Upper lobe of left lung (tissue), 6 donors: ENCODE results near the gene GALP. TPM values are rescaled to one million over a fixed set of nuclear protein-coding genes. Genes with fewer than 3 reads are reported as not detected.
"Not testable (repeated sequence)": the region's sequence is repeated elsewhere in the genome, so short reads cannot be mapped to it uniquely, and the experiment has no call there.

Source experiments
- ATAC-seq, 2 donors: fragments of 200-7000 bp; cut with Tn5 transposase; one replicate each; pipeline ENCODE4 v1.9.1; 2022; ENCODE audit warnings: mild to moderate bottlenecking in 2 of 2, moderate library complexity in 2 of 2; ENCODE audit not compliant: low FRiP score in 2 of 2
- DNase-seq, 2 donors: peaks; one replicate each; pipeline ENCODE4 v3.0.0-alpha.2; 2019 to 2020
- H3K27ac ChIP-seq, 4 donors: fragments of 200-600 bp; sonication (generic); one replicate each; pipeline ENCODE4 v1.5.1; 2016 to 2019
- H3K27me3 ChIP-seq, 4 donors: fragments of 200-600 bp; sonication (generic); one replicate each; pipeline ENCODE4 v1.5.1; 2017 to 2019
- H3K36me3 ChIP-seq, 4 donors: fragments of 200-600 bp; sonication (generic); one replicate each; pipeline ENCODE4 v1.5.1; 2016 to 2019
- H3K4me1 ChIP-seq, 4 donors: fragments of 200-600 bp; sonication (generic); one replicate each; pipeline ENCODE4 v1.5.1; 2018 to 2019
- H3K4me3 ChIP-seq, 4 donors: fragments of 200-600 bp; sonication (generic); one replicate each; pipeline ENCODE4 v1.5.1; 2017 to 2019; ENCODE audit warnings: mild to moderate bottlenecking in 2 of 4, moderate library complexity in 1 of 4
- H3K9me3 ChIP-seq, 4 donors: fragments of 200-600 bp; sonication (generic); one replicate each; pipeline ENCODE4 v1.5.1; 2018 to 2019
- CTCF ChIP-seq, 6 experiments: fragments of 450-650 bp in 4 of 6; fragments of 200-600 bp in 2 of 6; sonication (generic) in 2 of 6; IDR thresholded peaks; one replicate each; pipeline ENCODE4 v1.5.1; 2016 to 2019; ENCODE audit warnings: antibody characterized with exemption in 6 of 6
- EP300 ChIP-seq, 4 donors: sonication (generic); formaldehyde crosslinking; IDR thresholded peaks; one replicate each; pipeline ENCODE4 v1.5.1; 2017; ENCODE audit warnings: antibody characterized with exemption in 4 of 4, control low read depth in 2 of 4
- POLR2A ChIP-seq, 4 donors: fragments of 450-650 bp; IDR thresholded peaks; one replicate each; pipeline ENCODE4 v1.5.1; 2016 to 2017; ENCODE audit warnings: antibody characterized with exemption in 4 of 4, mild to moderate bottlenecking in 2 of 4
- POLR2AphosphoS5 ChIP-seq, 2 donors: sonication (generic); formaldehyde crosslinking; IDR thresholded peaks; one replicate each; pipeline ENCODE4 v1.5.1; 2017; ENCODE audit warnings: antibody characterized with exemption in 2 of 2
- WGBS, 2 donors: methylation state at CpG; one replicate each; pipeline ENCODE4 v1.1.5; 2017 to 2018; 5-methylcytosine and 5-hydroxymethylcytosine counted together
- total RNA-seq, 6 donors: library from RNA; depleted of rRNA in 4 of 6; stranded (reverse); fragments of >200 nt in 4 of 6; gene quantifications; one replicate each; pipeline versions ENCODE4 v1.1.0 to v1.2.1, GENCODE V29; 2016 to 2021
- donor health status: DM: no; HTN: no; CAD: no; lungs with moderate emphysema.
- donor health status: DM: no; HTN: yes; CAD: no; lungs with severe emphysema.

Gene GALP
- not detected for total RNA-seq

GRCh38 chr19:56175861-56176307 lies at the start of gene GALP:
Gene GALP (plus strand): TSS chr19:56176008. CDS start chr19:56177109, 1,101 bp downstream.
- H3K4me3 ChIP-seq, H3K9me3 ChIP-seq, H3K36me3 ChIP-seq, H3K27me3 ChIP-seq, H3K27ac ChIP-seq, H3K4me1 ChIP-seq, DNase-seq, ATAC-seq: not testable (repeated sequence)
- WGBS, 2 donors: 60% methylated on average over 14 to 15 of the region's 15 CpGs

GRCh38 chr19:56126983-56127780 lies 48.6 kb upstream of the GALP start:
- no peak for DNase-seq
- H3K4me1 ChIP-seq: peaks cover 0 to 6% (median 0%) of the 10 kb centered on the region in 4 donors
- 85 to 89% methylated on average over 19 of the region's 19 CpGs for WGBS, 2 donors

GRCh38 chr19:56130006-56130405 lies 45.8 kb upstream of the GALP start:
- Histone ChIP-seq H3K27me3 (no peaks in the 10 kb centered on the region), H3K9me3 (no peaks in the 10 kb centered on the region), H3K27ac (no peak overlapping the region), H3K4me3 (no peak overlapping the region), H3K36me3 (no peaks in the 10 kb centered on the region), H3K4me1 (peaks cover 0 to 19% (median 4%) of the 10 kb centered on the region in 4 donors)
- 74 to 78% methylated on average over 7 of the region's 7 CpGs for WGBS, 2 donors
- TF ChIP-seq POLR2AphosphoS5 (IDR thresholded peaks at IDR 0.05): no peak
- no peak for TF ChIP-seq CTCF (IDR thresholded peaks at IDR 0.05)
- no peak for TF ChIP-seq POLR2A (IDR thresholded peaks at IDR 0.05)
- no peak for TF ChIP-seq EP300 (IDR thresholded peaks at IDR 0.05)
- DNase-seq (no peak), ATAC-seq (no peak)

More at GRCh38 chr19:56126983-56127780, 48.6 kb upstream of the GALP start:
- no peaks in the 10 kb centered on the region for H3K27me3 ChIP-seq
- no peaks in the 10 kb centered on the region for H3K36me3 ChIP-seq
- no peak overlapping the region for H3K4me3 ChIP-seq
- ATAC-seq: no peak
- TF ChIP-seq POLR2A (IDR thresholded peaks at IDR 0.05) (no peak), POLR2AphosphoS5 (IDR thresholded peaks at IDR 0.05) (no peak), CTCF (IDR thresholded peaks at IDR 0.05) (no peak)
- no peak overlapping the region for H3K27ac ChIP-seq
- no peaks in the 10 kb centered on the region for H3K9me3 ChIP-seq

- Histone ChIP-seq H3K4me3 (no peak overlapping the region), H3K27me3 (no peaks in the 10 kb centered on the region), H3K36me3 (no peaks in the 10 kb centered on the region), H3K9me3 (no peaks in the 10 kb centered on the region), H3K4me1 (peaks cover 0 to 34% (median 13%) of the 10 kb centered on the region in 4 donors), H3K27ac (peak overlapping the region; percentile 67 to 79 (median 76))
- TF ChIP-seq POLR2A (IDR thresholded peaks at IDR 0.05) (no peak), EP300 (IDR thresholded peaks at IDR 0.05) (no peak), CTCF (IDR thresholded peaks at IDR 0.05) (no peak), POLR2AphosphoS5 (IDR thresholded peaks at IDR 0.05) (no peak)
- DNase-seq: no peak
- no peak for ATAC-seq
- WGBS, 2 donors: 66 to 70% methylated on average over 8 of the region's 8 CpGs
Observed at GRCh38 chr19:56131651-56132050, 44.2 kb upstream of the GALP start.

- Histone ChIP-seq H3K4me3 (peak overlapping the region in 3 of 4 donors; percentile 13 to 31 (median 17)), H3K27me3 (no peaks in the 10 kb centered on the region), H3K4me1 (peaks cover 0 to 41% (median 20%) of the 10 kb centered on the region in 4 donors), H3K36me3 (no peaks in the 10 kb centered on the region), H3K27ac (peak overlapping the region; percentile 67 to 79 (median 76)), H3K9me3 (no peaks in the 10 kb centered on the region)
- DNase-seq (peak in 1 of 2 donors; percentile 71), ATAC-seq (peak; percentile 68 to 88)
- peak in 1 of 2 donors; percentile 15 for TF ChIP-seq POLR2AphosphoS5 (IDR thresholded peaks at IDR 0.05)
- TF ChIP-seq CTCF (IDR thresholded peaks at IDR 0.05): no peak
- TF ChIP-seq POLR2A (IDR thresholded peaks at IDR 0.05): peak in 1 of 4 donors; percentile 51
- TF ChIP-seq EP300 (IDR thresholded peaks at IDR 0.05): peak in 1 of 4 donors; percentile 5
- WGBS, 2 donors: 38 to 54% methylated on average over 14 of the region's 14 CpGs
Observed at GRCh38 chr19:56132316-56132822, 43.4 kb upstream of the GALP start.
